Mucosa of descending colon (tissue), 3 donors: ENCODE data around the gene UNC45A. TPM values are rescaled to one million over a fixed set of nuclear protein-coding genes. Genes with fewer than 3 reads are reported as not detected.

ENCODE experiments used
- ATAC-seq: fragments of 200-7000 bp; cut with Tn5 transposase; one replicate; pipeline ENCODE4 v1.9.1; 2020; ENCODE audit warnings: mild to moderate bottlenecking, moderate library complexity
- DNase-seq, 3 donors: peaks; one replicate each; pipeline ENCODE4 v3.0.0-alpha.2; 2020
- H3K36me3 ChIP-seq: fragments of 200-600 bp; one replicate; pipeline ENCODE4 v1.8.0; 2021; ENCODE audit warnings: low read depth, mild to moderate bottlenecking
- H3K4me1 ChIP-seq: fragments of 200-600 bp; one replicate; pipeline ENCODE4 v1.8.0; 2021; ENCODE audit warnings: low read depth, mild to moderate bottlenecking
- H3K4me3 ChIP-seq: fragments of 200-600 bp; one replicate; pipeline ENCODE4 v1.8.0; 2021; ENCODE audit warnings: mild to moderate bottlenecking
- H3K9me3 ChIP-seq: fragments of 200-600 bp; one replicate; pipeline ENCODE4 v1.8.0; 2021; ENCODE audit warnings: mild to moderate bottlenecking
- CTCF ChIP-seq: fragments of 200-600 bp; IDR thresholded peaks from one replicate; pipeline ENCODE4 v1.8.0; 2022; ENCODE audit warnings: antibody characterized with exemption, mild to moderate bottlenecking
- intact Hi-C, 2 donors: fragments of 100-400 bp; cut with DNase I in 1 of 2; cut with micrococcal nuclease in 1 of 2; formaldehyde crosslinking; loops; one replicate each; pipeline versions ENCODE4 v1.11.0 to v1.11.1; 2022; cut with DNase I, micrococcal nuclease
- total RNA-seq, 3 donors: library from RNA; stranded (reverse); fragmentation: NEBNext Ultra II Directional in 2 of 3; extraction: Animal tissue kit (Norgen Biotek cat#: 25700) in 2 of 3; gene quantifications; one replicate each; pipeline versions ENCODE4 v1.2.1 to v1.2.4, GENCODE V29; 2021 to 2023
- donor health status: DM: no; HTN: no; CAD: no; lungs with moderate emphysema.
- donor health status: DM: no; HTN: no; CAD: no.
- donor health status: DM: no; HTN: yes; CAD: no.

UNC45A gene
- total RNA-seq, 3 donors from 2014 or later = 43.9 to 92.5 (median 54.8) TPM

GRCh38 chr15:90987561-90988141 is 52.6 kb downstream of the UNC45A start:
- Histone ChIP-seq H3K4me1 (no peaks in the 10 kb centered on the region), H3K9me3 (no peaks in the 10 kb centered on the region), H3K36me3 (no peaks in the 10 kb centered on the region), H3K4me3 (no peak overlapping the region)
- no peak for ATAC-seq
- no peak for DNase-seq
- TF ChIP-seq CTCF = no peak
- intact Hi-C loops = no loop called here

DNA sequence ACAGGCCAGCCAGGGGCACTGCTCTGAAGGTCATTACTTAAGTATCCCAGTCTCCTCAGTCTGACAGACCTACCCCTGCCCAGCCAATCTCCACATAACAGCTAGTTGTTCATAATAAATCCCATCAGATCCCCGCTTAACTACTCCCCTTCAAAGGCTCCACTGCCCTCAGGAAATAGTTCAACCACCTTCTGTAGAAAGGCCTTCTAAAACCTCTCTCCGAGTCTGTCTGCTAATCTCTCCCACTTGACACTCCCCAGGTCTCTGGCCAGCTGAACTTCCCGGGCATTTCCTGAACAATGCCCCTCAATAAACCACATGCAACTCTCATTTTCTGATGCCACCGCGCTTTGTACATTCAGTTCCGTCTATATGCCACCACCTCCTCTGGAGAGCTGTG is 53.2 kb downstream of the UNC45A start:
- no peak for DNase-seq
- Histone ChIP-seq H3K9me3 (no peaks in the 10 kb centered on the region), H3K4me3 (no peak overlapping the region), H3K4me1 (no peaks in the 10 kb centered on the region), H3K36me3 (no peaks in the 10 kb centered on the region)
- intact Hi-C loops = no loop called here
- peak; percentile 48 for ATAC-seq
- no peak for TF ChIP-seq CTCF

- no peak overlapping the region for H3K4me3 ChIP-seq
- no peaks in the 10 kb centered on the region for H3K9me3 ChIP-seq
- no peaks in the 10 kb centered on the region for H3K36me3 ChIP-seq
- ATAC-seq (no peak), DNase-seq (no peak)
- intact Hi-C loops = no loop called here
- no peak for TF ChIP-seq CTCF
- no peaks in the 10 kb centered on the region for H3K4me1 ChIP-seq
These were observed 54.1 kb downstream of the UNC45A start for GRCh38 chr15:90989040-90989768.

GRCh38 chr15:90990446-90990845 is 55.4 kb downstream of the UNC45A start:
- intact Hi-C loops = no loop called here
- Histone ChIP-seq H3K9me3 (no peaks in the 10 kb centered on the region), H3K36me3 (no peaks in the 10 kb centered on the region), H3K4me3 (no peak overlapping the region), H3K4me1 (peaks cover 8% of the 10 kb centered on the region)
- DNase-seq = no peak
- no peak for ATAC-seq
- no peak for TF ChIP-seq CTCF

DNA sequence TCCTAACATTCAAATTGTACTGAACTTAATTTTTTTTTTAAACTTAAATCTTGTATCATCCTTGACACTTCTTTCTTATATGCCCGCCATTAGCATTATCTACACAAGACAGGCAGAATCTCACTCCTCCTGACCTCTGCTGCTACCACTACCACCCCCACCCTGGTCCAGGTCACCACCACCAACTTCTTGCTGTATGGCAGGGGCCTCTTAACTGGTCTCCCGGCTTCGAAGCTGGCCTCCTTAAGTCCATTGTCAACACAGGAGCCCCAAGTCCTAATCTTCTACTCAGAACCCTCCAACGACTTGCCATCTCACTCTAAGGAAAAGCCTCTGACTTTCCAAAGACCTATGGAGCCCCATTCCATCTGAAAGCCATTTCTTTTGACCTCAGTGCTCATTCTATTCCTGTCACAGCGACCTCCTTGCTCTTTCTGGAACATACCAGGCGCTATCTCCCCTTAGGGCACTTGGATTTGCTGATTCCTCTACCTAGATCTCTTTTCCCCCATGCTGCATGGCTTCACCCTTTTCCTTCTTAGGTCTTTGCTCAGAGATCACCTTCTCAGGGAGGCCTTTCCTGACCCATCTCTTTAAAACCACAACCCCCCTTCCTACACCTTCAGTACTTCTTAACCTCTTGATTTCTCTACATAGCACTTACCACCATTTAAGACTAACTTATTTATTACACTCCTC is 56.7 kb downstream of the UNC45A start:
- DNase-seq (no peak), ATAC-seq (no peak)
- intact Hi-C loops = no loop called here
- H3K4me1 ChIP-seq = peaks cover 8% of the 10 kb centered on the region
- no peaks in the 10 kb centered on the region for H3K9me3 ChIP-seq
- H3K36me3 ChIP-seq = no peaks in the 10 kb centered on the region
- no peak overlapping the region for H3K4me3 ChIP-seq
- TF ChIP-seq CTCF = no peak
